HL-60 (cell line): Measurements from ENCODE around the gene GASK1A.

Experiments
- GABPA ChIP-seq: IDR thresholded peaks from 2 replicates; pipeline ENCODE4 v1.6.1; 2012; ENCODE audit warnings: low read depth
- POLR2AphosphoS5 ChIP-seq: IDR thresholded peaks from 2 replicates; pipeline ENCODE4 v1.6.1; 2012; ENCODE audit warnings: low read depth
- TF ChIP-seq, protein P1 (sequence below): IDR thresholded peaks from one replicate; pipeline ENCODE4 v1.5.1; 2011; ENCODE audit warnings: low read length, control low read depth, inconsistent platforms; ENCODE audit not compliant: insufficient read depth

DNA sequence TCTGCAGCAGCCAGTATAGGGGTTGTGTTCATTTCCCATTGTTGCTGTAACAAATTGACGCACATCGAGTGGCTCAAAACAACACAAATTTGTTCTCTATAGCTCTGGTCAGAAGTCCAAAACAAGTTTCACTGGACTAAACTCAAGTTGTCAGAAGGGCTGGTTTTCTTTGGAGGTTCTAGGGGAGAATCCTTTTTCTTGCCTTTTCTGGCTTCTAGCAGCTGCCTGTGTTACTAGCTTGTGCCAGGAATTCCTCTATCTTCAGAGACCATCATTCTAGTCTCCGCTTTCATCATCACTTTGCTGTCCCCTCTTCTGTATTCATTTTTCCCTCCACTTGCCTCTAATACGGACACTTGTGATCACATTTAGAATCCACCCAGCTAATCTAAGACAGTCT, 20.5 kb downstream of the GASK1A start:
- TF ChIP-seq POLR2AphosphoS5 (no peak), GABPA (no peak)
- TF ChIP-seq, protein P1, sequence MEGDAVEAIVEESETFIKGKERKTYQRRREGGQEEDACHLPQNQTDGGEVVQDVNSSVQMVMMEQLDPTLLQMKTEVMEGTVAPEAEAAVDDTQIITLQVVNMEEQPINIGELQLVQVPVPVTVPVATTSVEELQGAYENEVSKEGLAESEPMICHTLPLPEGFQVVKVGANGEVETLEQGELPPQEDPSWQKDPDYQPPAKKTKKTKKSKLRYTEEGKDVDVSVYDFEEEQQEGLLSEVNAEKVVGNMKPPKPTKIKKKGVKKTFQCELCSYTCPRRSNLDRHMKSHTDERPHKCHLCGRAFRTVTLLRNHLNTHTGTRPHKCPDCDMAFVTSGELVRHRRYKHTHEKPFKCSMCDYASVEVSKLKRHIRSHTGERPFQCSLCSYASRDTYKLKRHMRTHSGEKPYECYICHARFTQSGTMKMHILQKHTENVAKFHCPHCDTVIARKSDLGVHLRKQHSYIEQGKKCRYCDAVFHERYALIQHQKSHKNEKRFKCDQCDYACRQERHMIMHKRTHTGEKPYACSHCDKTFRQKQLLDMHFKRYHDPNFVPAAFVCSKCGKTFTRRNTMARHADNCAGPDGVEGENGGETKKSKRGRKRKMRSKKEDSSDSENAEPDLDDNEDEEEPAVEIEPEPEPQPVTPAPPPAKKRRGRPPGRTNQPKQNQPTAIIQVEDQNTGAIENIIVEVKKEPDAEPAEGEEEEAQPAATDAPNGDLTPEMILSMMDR, result no peak
